Kidney (tissue), 14 donors: ENCODE data around the gene LAMTOR4. TPM values are rescaled to one million over a fixed set of nuclear protein-coding genes. Genes with fewer than 3 reads are reported as not detected.
A peak's percentile ranks its signal among the peaks of the same experiment; 100 is the strongest.

Experiments
- DNase-seq, 5 donors: peaks; one replicate each; pipeline ENCODE4 v3.0.0-alpha.2; 2013 to 2020
- FAIRE-seq: peaks from 2 replicates; lab custom pipeline; 2012; peaks lifted over from hg19 to GRCh38; lab: Jason Lieb, UNC
- H3K27ac ChIP-seq, 2 donors: one replicate each; pipeline ENCODE4 v1.7.0; 2013; ENCODE audit warnings: low read depth in 2 of 2, low read length in 2 of 2, inconsistent platforms in 1 of 2
- H3K27me3 ChIP-seq: one replicate; pipeline ENCODE4 v1.7.1; 2013; ENCODE audit warnings: low read length, inconsistent platforms; ENCODE audit not compliant: control insufficient read depth, insufficient read depth
- H3K36me3 ChIP-seq, 3 donors: one replicate each; pipeline versions ENCODE4 v1.7.0 to v1.7.1; 2013; ENCODE audit warnings: low read length in 3 of 3, control low read depth in 1 of 3, inconsistent platforms in 1 of 3; ENCODE audit not compliant: insufficient read depth in 3 of 3, control insufficient read depth in 2 of 3
- H3K4me1 ChIP-seq, 3 donors: one replicate each; pipeline versions ENCODE4 v1.7.0 to v1.7.1; 2013; ENCODE audit warnings: low read length in 3 of 3, inconsistent platforms in 1 of 3, low read depth in 1 of 3; ENCODE audit not compliant: control insufficient read depth in 2 of 3, insufficient read depth in 2 of 3
- H3K4me3 ChIP-seq, 3 donors: one replicate each; pipeline versions ENCODE4 v1.7.0 to v1.8.1; 2013; ENCODE audit warnings: low read length in 3 of 3, control low read depth in 1 of 3, inconsistent platforms in 1 of 3
- H3K9ac ChIP-seq, 3 donors: one replicate each; pipeline versions ENCODE4 v1.7.0 to v1.7.1; 2013; ENCODE audit warnings: low read length in 3 of 3, control low read depth in 1 of 3, inconsistent platforms in 1 of 3
- H3K9me3 ChIP-seq, 3 donors: one replicate each; pipeline versions ENCODE4 v1.7.0 to v1.7.1; 2013; ENCODE audit warnings: low read length in 3 of 3, control low read depth in 1 of 3, inconsistent platforms in 1 of 3; ENCODE audit not compliant: control insufficient read depth in 2 of 3, insufficient read depth in 1 of 3
- CTCF ChIP-seq: IDR thresholded peaks from 3 replicates; pipeline ENCODE4 v1.5.1; 2012; ENCODE audit warnings: mild to moderate bottlenecking, moderate library complexity, borderline replicate concordance; ENCODE audit not compliant: insufficient read depth; ENCODE audit errors: extremely low read depth
- intact Hi-C: fragments of 100-400 bp; cut with DNase I; formaldehyde crosslinking; loops from one replicate; pipeline ENCODE4 v1.11.1; 2022
- polyA plus RNA-seq: library from polyadenylated mRNA; stranded (reverse); fragments of 350-450 nt; fragmentation: Illumina TruSeq; extraction: RNeasy Lipid Tissue Mini Kit (QIAGEN cat#74804); gene quantifications from one replicate; pipeline ENCODE4 v1.2.3, GENCODE V29; 2014; ENCODE audit warnings: low read depth, low replicate concordance; ENCODE audit not compliant: insufficient read depth
- total RNA-seq: library from RNA; stranded (reverse); fragmentation: NEBNext Ultra II Directional; extraction: Animal tissue kit (Norgen Biotek cat#: 25700); gene quantifications from one replicate; pipeline ENCODE4 v1.2.1, GENCODE V29; 2021
- donor health status: control.
- donor health status: control.
- donor health status: control.
- donor health status: control.
- donor health status: control.
- donor health status: DM: yes; HTN: yes; CAD: no.
- donor health status: Normal renal cell carcinoma (clear cell type).

The LAMTOR4 gene
- total and polyA plus RNA-seq, 2 donors from 2014 or later = 122 to 470 TPM

- no peak overlapping the region for H3K27ac ChIP-seq
- H3K9ac ChIP-seq = peak overlapping the region; percentile 13 to 34 (median 17)
- no peaks in the 10 kb centered on the region for H3K36me3 ChIP-seq
- H3K4me1 ChIP-seq = peaks cover 0 to 5% (median 3%) of the 10 kb centered on the region in 3 donors
- DNase-seq (peak in 2 of 5 donors; percentile 55 to 61), FAIRE-seq (no peak)
- no peaks in the 10 kb centered on the region for H3K9me3 ChIP-seq
- H3K4me3 ChIP-seq = peak overlapping the region; percentile 42 to 57 (median 47)
- H3K27me3 ChIP-seq = no peaks in the 10 kb centered on the region
- intact Hi-C loops = no loop called here
- no peak for TF ChIP-seq CTCF
Measured at GRCh38 chr7:100167912-100168323, 19.2 kb downstream of the LAMTOR4 start.

- H3K4me1 ChIP-seq = peaks cover 0 to 5% (median 3%) of the 10 kb centered on the region in 3 donors
- no peaks in the 10 kb centered on the region for H3K27me3 ChIP-seq
- H3K9ac ChIP-seq = no peak overlapping the region
- H3K36me3 ChIP-seq = no peaks in the 10 kb centered on the region
- DNase-seq = peak in 1 of 5 donors; percentile 12
- intact Hi-C loops = no loop called here
- no peak for FAIRE-seq
- no peak overlapping the region for H3K27ac ChIP-seq
- H3K4me3 ChIP-seq = no peak overlapping the region
- TF ChIP-seq CTCF = no peak
- no peaks in the 10 kb centered on the region for H3K9me3 ChIP-seq
Measured at GRCh38 chr7:100169147-100169850, 20.6 kb downstream of the LAMTOR4 start.

GRCh38 chr7:100170101-100170897, 21.6 kb downstream of the LAMTOR4 start:
- TF ChIP-seq CTCF = no peak
- Histone ChIP-seq H3K36me3 (no peaks in the 10 kb centered on the region), H3K27me3 (no peaks in the 10 kb centered on the region), H3K4me1 (peaks cover 0 to 5% (median 3%) of the 10 kb centered on the region in 3 donors), H3K9ac (no peak overlapping the region), H3K9me3 (no peaks in the 10 kb centered on the region), H3K4me3 (no peak overlapping the region), H3K27ac (no peak overlapping the region)
- FAIRE-seq (no peak), DNase-seq (peak in 2 of 5 donors; percentile 55 to 60)
- intact Hi-C loops = no loop called here
